Keratinocyte (primary cell): ENCODE measurements around the gene TERT. TPM values are rescaled to one million over a fixed set of nuclear protein-coding genes. Genes with fewer than 3 reads are reported as not detected.

ENCODE experiments used
- DNase-seq: peaks from one replicate; pipeline ENCODE4 v3.0.0-alpha.2; 2011; ENCODE audit warnings: low read depth, missing footprints, low spot score
- FAIRE-seq: peaks from 2 replicates; lab custom pipeline; 2011; peaks lifted over from hg19 to GRCh38; lab: Jason Lieb, UNC
- H2AFZ ChIP-seq: 2 replicates; pipeline ENCODE4 v1.6.0; 2012; ENCODE audit warnings: low read length, control low read depth, inconsistent platforms; ENCODE audit not compliant: control insufficient read depth
- H3K27ac ChIP-seq: 2 replicates; pipeline ENCODE4 v1.5.1; 2011; ENCODE audit warnings: low read length; ENCODE audit not compliant: control insufficient read depth, insufficient read depth
- H3K27me3 ChIP-seq: 3 replicates; pipeline ENCODE4 v1.6.0; 2011; ENCODE audit warnings: low read length; ENCODE audit not compliant: control insufficient read depth, insufficient read depth; ENCODE audit errors: extremely low read depth
- H3K36me3 ChIP-seq, 2 experiments: 2 replicates in 1 of 2; 3 replicates in 1 of 2; pipeline ENCODE4 v1.5.1; 2011; ENCODE audit warnings: low read length in 2 of 2, mild to moderate bottlenecking in 1 of 2; ENCODE audit not compliant: control insufficient read depth in 2 of 2, insufficient read depth in 2 of 2; ENCODE audit errors: extremely low read depth in 1 of 2
- H3K4me1 ChIP-seq: 3 replicates; pipeline ENCODE4 v1.5.1; 2011; ENCODE audit warnings: low read length; ENCODE audit not compliant: control insufficient read depth, insufficient read depth; ENCODE audit errors: extremely low read depth
- H3K4me2 ChIP-seq: 3 replicates; pipeline ENCODE4 v1.6.0; 2011; ENCODE audit warnings: low read depth, low read length; ENCODE audit not compliant: control insufficient read depth, insufficient read depth; ENCODE audit errors: extremely low read depth
- H3K4me3 ChIP-seq, 3 experiments: fragments of 200-600 bp in 1 of 3; sonication (generic) in 1 of 3; 2 replicates in 2 of 3; 3 replicates in 1 of 3; pipeline ENCODE4 v1.5.1; 2011 to 2016; ENCODE audit warnings: low read length in 3 of 3, mild to moderate bottlenecking in 3 of 3, control low read depth in 2 of 3, inconsistent platforms in 1 of 3, low read depth in 1 of 3, mixed read lengths in 1 of 3, mixed run types in 1 of 3, moderate library complexity in 1 of 3; ENCODE audit not compliant: control insufficient read depth in 2 of 3, insufficient read depth in 2 of 3; ENCODE audit errors: extremely low read depth in 1 of 3
- H3K79me2 ChIP-seq: 2 replicates; pipeline ENCODE4 v1.6.0; 2012; ENCODE audit warnings: low read length; ENCODE audit not compliant: control insufficient read depth, insufficient read depth
- H3K9ac ChIP-seq: 3 replicates; pipeline ENCODE4 v1.6.0; 2011; ENCODE audit warnings: low read length; ENCODE audit not compliant: control insufficient read depth, insufficient read depth; ENCODE audit errors: extremely low read depth
- H3K9me1 ChIP-seq: 3 replicates; pipeline ENCODE4 v1.6.0; 2011; ENCODE audit warnings: low read length; ENCODE audit not compliant: control insufficient read depth, insufficient read depth; ENCODE audit errors: extremely low read depth
- H3K9me3 ChIP-seq: 2 replicates; pipeline ENCODE4 v1.5.1; 2012; ENCODE audit warnings: low read depth, low read length; ENCODE audit not compliant: control insufficient read depth
- H4K20me1 ChIP-seq: 3 replicates; pipeline ENCODE4 v1.6.0; 2011; ENCODE audit warnings: low read length; ENCODE audit not compliant: control insufficient read depth, insufficient read depth; ENCODE audit errors: extremely low read depth
- EZH2 ChIP-seq: IDR thresholded peaks from one replicate; pipeline ENCODE4 v1.6.1; 2012; ENCODE audit warnings: inconsistent platforms, mild to moderate bottlenecking, low read length, moderate library complexity
- dilution Hi-C: fragments of 300-500 bp; cut with MboI; formaldehyde crosslinking; loops from one replicate; pipeline ENCODE4 v1.7.0; 2020; ENCODE audit warnings: low sequenced_read_pairs; ENCODE audit not compliant: extremely low pct_ligation_motif_present
- polyA plus RNA-seq, 5 experiments: library from polyadenylated mRNA; depleted of rRNA in 3 of 5; stranded (reverse) in 3 of 5; stranded (forward) in 1 of 5; unstranded in 1 of 5; fragments of >200 nt; gene quantifications; 1 replicate in 1 of 5; 2 replicates in 3 of 5; 3 replicates in 1 of 5; pipeline versions ENCODE4 v1.2.1 to v1.2.3, GENCODE V29; 2011 to 2012; ENCODE audit warnings: missing spikeins in 2 of 5, low read depth in 1 of 5, low replicate concordance in 1 of 5
- TF ChIP-seq, protein P1 (sequence below), 3 experiments: IDR thresholded peaks in 1 of 3; conservative IDR thresholded peaks in 1 of 3; optimal IDR thresholded peaks in 1 of 3; 2 replicates in 2 of 3; 3 replicates in 1 of 3; pipeline versions ENCODE3 to v1.5.1; 2011; ENCODE audit warnings: low read length in 3 of 3, mild to moderate bottlenecking in 3 of 3, moderate library complexity in 2 of 3, control low read depth in 1 of 3, inconsistent platforms in 1 of 3; ENCODE audit not compliant: insufficient read depth in 2 of 3; ENCODE audit errors: extremely low read depth in 1 of 3

The TERT gene
- polyA plus RNA-seq, 1 donor (not counting 4 experiments of a cell fraction or from before 2014, with no cell fraction given): not detected

DNA sequence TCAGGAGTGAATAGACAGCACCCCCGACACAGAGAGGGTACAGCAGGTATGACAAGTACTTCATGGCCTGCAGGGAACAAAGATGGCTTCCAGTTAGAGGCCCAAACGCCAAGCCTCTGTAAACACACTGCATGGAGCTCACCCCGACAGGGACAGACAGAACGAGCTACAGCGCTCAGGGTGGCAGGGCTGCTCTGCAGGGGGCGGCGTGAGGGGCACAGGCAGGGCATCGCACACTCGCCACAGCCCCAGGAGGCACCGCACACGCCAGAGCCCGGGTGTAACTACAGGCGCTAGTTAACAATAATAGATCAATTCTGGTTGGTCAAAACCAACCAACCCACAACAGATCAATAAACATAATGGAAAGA, 28.9 kb upstream of the TERT start:
- FAIRE-seq: no peak
- Histone ChIP-seq H2AFZ (no peak overlapping the region), H3K79me2 (peaks cover 2% of the 10 kb centered on the region), H3K4me2 (no peak overlapping the region), H3K4me3 (no peak overlapping the region), H3K27me3 (no peaks in the 10 kb centered on the region), H3K36me3 (peaks cover 39 to 42% of the 10 kb centered on the region in 2 experiments), H3K9me1 (no peaks in the 10 kb centered on the region), H4K20me1 (peaks cover 3% of the 10 kb centered on the region), H3K9me3 (no peaks in the 10 kb centered on the region), H3K4me1 (peaks cover 7% of the 10 kb centered on the region), H3K9ac (no peak overlapping the region), H3K27ac (no peak overlapping the region)
- TF ChIP-seq, protein P1, sequence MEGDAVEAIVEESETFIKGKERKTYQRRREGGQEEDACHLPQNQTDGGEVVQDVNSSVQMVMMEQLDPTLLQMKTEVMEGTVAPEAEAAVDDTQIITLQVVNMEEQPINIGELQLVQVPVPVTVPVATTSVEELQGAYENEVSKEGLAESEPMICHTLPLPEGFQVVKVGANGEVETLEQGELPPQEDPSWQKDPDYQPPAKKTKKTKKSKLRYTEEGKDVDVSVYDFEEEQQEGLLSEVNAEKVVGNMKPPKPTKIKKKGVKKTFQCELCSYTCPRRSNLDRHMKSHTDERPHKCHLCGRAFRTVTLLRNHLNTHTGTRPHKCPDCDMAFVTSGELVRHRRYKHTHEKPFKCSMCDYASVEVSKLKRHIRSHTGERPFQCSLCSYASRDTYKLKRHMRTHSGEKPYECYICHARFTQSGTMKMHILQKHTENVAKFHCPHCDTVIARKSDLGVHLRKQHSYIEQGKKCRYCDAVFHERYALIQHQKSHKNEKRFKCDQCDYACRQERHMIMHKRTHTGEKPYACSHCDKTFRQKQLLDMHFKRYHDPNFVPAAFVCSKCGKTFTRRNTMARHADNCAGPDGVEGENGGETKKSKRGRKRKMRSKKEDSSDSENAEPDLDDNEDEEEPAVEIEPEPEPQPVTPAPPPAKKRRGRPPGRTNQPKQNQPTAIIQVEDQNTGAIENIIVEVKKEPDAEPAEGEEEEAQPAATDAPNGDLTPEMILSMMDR (optimal IDR thresholded peaks at IDR 0.05 in 1 of 3, IDR thresholded peaks at IDR 0.05 in 1 of 3, conservative IDR thresholded peaks at IDR 0.05 in 1 of 3; ENCODE audit: extremely low read depth in 1 of 3, insufficient read depth in 2 of 3, low read length in 3 of 3): no peak
- no peak for TF ChIP-seq EZH2
- DNase-seq: no peak
- dilution Hi-C loops: no loop called here

DNA sequence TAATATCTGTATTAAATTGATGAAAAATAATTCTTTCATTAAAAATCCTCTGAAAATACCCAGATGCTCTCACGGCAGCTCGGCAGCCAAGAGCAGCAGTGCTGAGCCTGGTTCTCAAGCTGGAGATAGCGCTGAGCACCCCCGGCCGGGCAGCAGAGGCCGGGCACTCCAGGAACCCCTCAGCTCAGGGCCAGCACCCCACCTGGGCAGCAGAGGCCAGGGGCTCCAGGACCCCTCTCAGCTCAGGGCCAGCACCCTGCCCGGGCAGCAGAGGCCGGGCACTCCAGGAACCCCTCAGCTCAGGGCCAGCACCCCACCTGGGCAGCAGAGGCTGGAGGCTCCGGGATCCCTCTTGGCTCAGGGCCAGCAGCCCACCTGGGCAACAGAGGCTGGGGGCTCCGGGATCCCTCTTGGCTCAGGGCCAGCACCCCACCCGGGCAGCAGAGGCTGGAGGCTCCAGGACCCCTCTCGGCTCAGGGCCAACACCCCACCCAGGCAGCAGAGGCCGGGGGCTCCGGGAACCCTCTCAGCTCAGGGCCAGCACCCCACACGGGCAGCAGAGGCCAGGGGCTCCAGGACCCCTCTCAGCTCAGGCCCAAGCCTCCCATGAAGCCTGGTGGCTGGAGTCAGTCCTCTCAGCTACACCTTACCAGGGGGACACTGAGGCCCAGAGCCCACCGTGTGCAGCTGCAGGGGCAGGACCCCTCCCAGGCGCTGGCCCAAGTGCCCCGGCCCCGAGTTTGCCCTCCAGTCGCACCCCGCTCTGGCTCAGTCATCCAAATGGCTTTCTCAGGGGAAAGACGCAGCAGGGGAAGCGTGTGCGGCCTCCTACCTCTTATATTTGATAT, 28.3 kb upstream of the TERT start:
- dilution Hi-C loops: no loop called here
- DNase-seq: no peak
- peaks cover 44 to 45% of the 10 kb centered on the region in 2 experiments for H3K36me3 ChIP-seq

More for the DNA sequence above, 28.3 kb upstream of the TERT start:
- H3K27ac ChIP-seq: no peak overlapping the region
- H4K20me1 ChIP-seq: peaks cover 3% of the 10 kb centered on the region
- H3K27me3 ChIP-seq: no peaks in the 10 kb centered on the region
- H3K9ac ChIP-seq: no peak overlapping the region
- peaks cover 4% of the 10 kb centered on the region for H3K4me1 ChIP-seq
- TF ChIP-seq, protein P1 (optimal IDR thresholded peaks at IDR 0.05 in 1 of 3, IDR thresholded peaks at IDR 0.05 in 1 of 3, conservative IDR thresholded peaks at IDR 0.05 in 1 of 3; ENCODE audit: extremely low read depth in 1 of 3, insufficient read depth in 2 of 3, low read length in 3 of 3): no peak
- TF ChIP-seq EZH2: no peak
- peaks cover 2% of the 10 kb centered on the region for H3K79me2 ChIP-seq
- no peaks in the 10 kb centered on the region for H3K9me1 ChIP-seq
- H2AFZ ChIP-seq: no peak overlapping the region
- H3K4me3 ChIP-seq: no peak overlapping the region
- no peaks in the 10 kb centered on the region for H3K9me3 ChIP-seq
- FAIRE-seq: no peak
- no peak overlapping the region for H3K4me2 ChIP-seq
